Muscle layer of duodenum (tissue), 2 donors: ENCODE data around the gene NDUFB10.
A peak's percentile ranks its signal among the peaks of the same experiment; 100 is the strongest.

Experiments used
- H3K27ac ChIP-seq: one replicate; pipeline ENCODE4 v1.7.0; 2013; ENCODE audit warnings: mild to moderate bottlenecking, low read length
- H3K27me3 ChIP-seq: one replicate; pipeline ENCODE4 v1.7.0; 2013; ENCODE audit warnings: low read depth, mild to moderate bottlenecking, control low read depth, low read length
- H3K36me3 ChIP-seq, 2 donors: one replicate each; pipeline ENCODE4 v1.7.0; 2013; ENCODE audit warnings: low read length in 2 of 2, control low read depth in 1 of 2, mild to moderate bottlenecking in 1 of 2; ENCODE audit not compliant: insufficient read depth in 2 of 2, control insufficient read depth in 1 of 2
- H3K4me1 ChIP-seq, 2 donors: one replicate each; pipeline ENCODE4 v1.7.0; 2013; ENCODE audit warnings: low read length in 2 of 2, mild to moderate bottlenecking in 2 of 2, control low read depth in 1 of 2, moderate library complexity in 1 of 2; ENCODE audit not compliant: insufficient read depth in 2 of 2, control insufficient read depth in 1 of 2
- H3K4me3 ChIP-seq, 2 donors: one replicate each; pipeline ENCODE4 v1.7.0; 2013; ENCODE audit warnings: low read length in 2 of 2, low read depth in 1 of 2, mild to moderate bottlenecking in 1 of 2
- H3K9me3 ChIP-seq, 2 donors: one replicate each; pipeline ENCODE4 v1.7.0; 2013; ENCODE audit warnings: low read length in 2 of 2, control low read depth in 1 of 2, mild to moderate bottlenecking in 1 of 2; ENCODE audit not compliant: control insufficient read depth in 1 of 2
- donor health status: healthy.

Gene NDUFB10

DNA sequence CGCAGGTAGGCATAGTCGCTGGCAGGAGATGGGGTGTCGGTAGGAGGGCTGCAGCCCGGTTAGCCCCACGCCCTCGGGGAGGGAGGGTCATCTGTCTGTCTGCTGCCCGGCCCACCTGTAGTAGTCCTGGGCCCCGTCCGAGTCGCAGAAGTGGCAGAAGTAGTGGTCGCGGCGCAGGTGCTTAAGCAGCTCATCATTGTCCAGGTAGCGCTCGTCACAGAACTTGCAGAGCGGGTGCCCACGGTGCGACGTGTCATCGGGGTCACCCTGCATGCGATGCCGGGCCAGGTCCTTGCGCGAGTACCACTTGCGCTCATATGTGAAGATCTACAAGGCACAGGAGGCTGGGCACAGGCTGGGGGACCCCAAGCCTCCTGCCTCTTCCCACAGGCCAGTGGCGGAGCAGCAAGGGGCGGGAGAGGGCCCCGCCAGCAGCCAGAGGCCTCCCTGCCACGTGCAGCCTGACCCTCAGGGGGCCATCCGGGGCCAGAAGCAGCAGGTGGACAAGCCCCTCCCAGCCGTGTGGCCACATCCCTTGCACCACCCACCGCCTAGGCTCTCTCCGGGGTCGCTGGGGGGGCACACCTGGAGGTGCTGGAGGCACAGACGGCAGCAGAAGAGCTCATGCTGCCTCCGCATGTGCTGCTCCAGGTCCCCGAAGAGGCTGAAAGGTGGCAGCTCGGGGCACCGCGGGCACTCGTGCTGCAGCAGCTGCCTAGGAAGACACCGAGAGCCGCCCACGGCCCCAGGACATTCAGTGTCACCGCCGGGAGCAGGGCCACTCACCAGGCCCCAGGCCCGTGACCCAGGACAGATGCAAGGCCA lies 43.3 kb downstream of the NDUFB10 start:
- peaks cover 10 to 49% of the 10 kb centered on the region in 2 donors for H3K4me1 ChIP-seq
- peaks cover 23 to 54% of the 10 kb centered on the region in 2 donors for H3K36me3 ChIP-seq
- no peak overlapping the region for H3K27ac ChIP-seq

GRCh38 chr16:2003231-2003826 lies 44.0 kb downstream of the NDUFB10 start:
- Histone ChIP-seq H3K9me3 (no peaks in the 10 kb centered on the region), H3K4me3 (no peak overlapping the region), H3K27me3 (no peaks in the 10 kb centered on the region), H3K36me3 (peaks cover 23 to 49% of the 10 kb centered on the region in 2 donors), H3K4me1 (peaks cover 17 to 52% of the 10 kb centered on the region in 2 donors), H3K27ac (no peak overlapping the region)

More for the DNA sequence above, 43.3 kb downstream of the NDUFB10 start:
- no peaks in the 10 kb centered on the region for H3K27me3 ChIP-seq
- no peaks in the 10 kb centered on the region for H3K9me3 ChIP-seq
- H3K4me3 ChIP-seq = no peak overlapping the region

GRCh38 chr16:2003827-2004641 lies 44.7 kb downstream of the NDUFB10 start:
- H3K9me3 ChIP-seq = no peaks in the 10 kb centered on the region
- peaks cover 23 to 44% of the 10 kb centered on the region in 2 donors for H3K36me3 ChIP-seq
- no peaks in the 10 kb centered on the region for H3K27me3 ChIP-seq
- H3K4me3 ChIP-seq = peak overlapping the region in 1 of 2 donors; percentile 7
- H3K4me1 ChIP-seq = peaks cover 21 to 59% of the 10 kb centered on the region in 2 donors
- no peak overlapping the region for H3K27ac ChIP-seq

- Histone ChIP-seq H3K9me3 (no peaks in the 10 kb centered on the region), H3K27me3 (no peaks in the 10 kb centered on the region), H3K27ac (no peak overlapping the region), H3K36me3 (peaks cover 19 to 35% of the 10 kb centered on the region in 2 donors), H3K4me3 (no peak overlapping the region), H3K4me1 (peaks cover 21 to 61% of the 10 kb centered on the region in 2 donors)
These were observed 45.6 kb downstream of the NDUFB10 start for GRCh38 chr16:2004795-2005517.

DNA sequence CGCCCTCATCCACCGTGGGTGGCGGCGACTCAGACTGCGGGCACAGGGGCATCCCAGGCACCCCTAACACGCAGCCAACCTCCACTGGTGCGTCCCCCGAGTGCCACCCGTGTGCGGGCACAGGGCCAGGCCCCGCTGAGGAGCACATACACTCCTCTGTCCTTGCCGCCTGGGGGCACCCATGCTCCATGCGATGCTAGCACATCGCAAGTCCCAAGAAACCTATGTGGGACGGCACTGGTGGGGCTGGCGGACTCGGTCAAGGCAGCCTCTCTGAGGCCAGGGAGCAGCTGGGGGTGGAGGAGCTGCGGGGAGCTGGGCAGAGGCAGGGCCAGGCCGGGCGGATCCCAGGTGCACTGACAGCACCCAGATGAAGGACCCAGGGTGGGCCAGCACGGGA lies 46.3 kb downstream of the NDUFB10 start:
- Histone ChIP-seq H3K27me3 (no peaks in the 10 kb centered on the region), H3K27ac (no peak overlapping the region), H3K9me3 (no peaks in the 10 kb centered on the region), H3K4me1 (peaks cover 27 to 67% of the 10 kb centered on the region in 2 donors), H3K4me3 (no peak overlapping the region), H3K36me3 (peaks cover 19 to 28% of the 10 kb centered on the region in 2 donors)

DNA sequence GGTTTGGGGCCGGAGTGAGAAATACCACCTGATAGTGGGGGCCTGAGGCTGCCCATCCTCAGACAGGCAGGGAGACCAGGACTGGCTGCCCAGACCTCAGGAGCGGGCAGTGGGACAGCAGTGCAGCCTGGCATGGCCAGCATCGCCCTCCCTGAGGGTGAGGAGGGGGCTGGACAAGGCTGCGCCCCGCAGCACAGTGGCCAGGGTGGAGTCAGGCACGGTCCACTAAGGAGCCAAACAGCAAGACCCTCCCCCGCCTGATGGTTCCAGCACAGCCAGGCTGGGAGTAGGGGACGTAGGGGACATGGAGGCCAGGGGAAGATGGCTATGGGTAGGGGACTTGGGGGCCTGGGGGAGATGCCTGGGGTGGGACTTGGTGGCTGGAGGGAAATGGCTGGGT lies 47.0 kb downstream of the NDUFB10 start:
- no peak overlapping the region for H3K27ac ChIP-seq

DNA sequence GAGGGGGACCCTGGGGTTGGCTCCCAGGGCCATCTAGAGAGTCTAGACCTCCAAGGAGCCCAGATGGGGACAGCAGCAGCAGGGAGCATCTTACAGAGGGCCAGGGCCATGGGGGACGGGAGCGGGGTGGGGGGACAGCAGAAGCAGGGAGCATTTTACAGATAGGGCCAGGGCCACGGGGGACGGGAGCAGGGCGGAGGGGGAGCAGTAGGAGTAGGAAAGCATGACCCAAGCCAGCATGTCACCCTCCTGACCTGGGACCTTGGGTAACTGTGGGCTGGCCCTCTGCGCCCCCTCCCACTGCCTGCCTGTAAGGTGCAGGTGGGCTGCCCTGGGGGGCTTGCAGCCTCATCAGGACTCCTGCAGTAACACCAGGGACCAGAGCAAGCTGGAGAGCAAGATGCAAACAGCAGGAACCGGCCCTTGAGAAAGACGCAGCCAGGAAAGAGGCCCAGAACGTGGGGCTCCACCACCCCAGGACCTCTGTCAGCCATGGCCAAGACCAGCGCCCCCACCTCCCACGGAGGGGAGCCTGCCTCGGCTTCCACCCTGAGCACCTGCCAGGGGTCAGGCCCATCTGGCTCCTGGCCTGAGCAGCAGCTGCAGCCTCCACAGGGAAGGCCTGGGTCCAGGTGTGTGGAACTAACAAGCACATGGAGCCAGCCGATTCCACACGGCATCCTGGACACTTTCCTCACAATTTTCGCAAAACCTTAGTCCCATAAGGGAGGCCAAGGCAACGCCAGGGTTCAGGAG lies 47.9 kb downstream of the NDUFB10 start:
- H3K27ac ChIP-seq = peak overlapping the region; percentile 81
- no peaks in the 10 kb centered on the region for H3K27me3 ChIP-seq
- H3K9me3 ChIP-seq = no peaks in the 10 kb centered on the region
- peaks cover 5 to 12% of the 10 kb centered on the region in 2 donors for H3K36me3 ChIP-seq
- peaks cover 27 to 68% of the 10 kb centered on the region in 2 donors for H3K4me1 ChIP-seq
- peak overlapping the region; percentile 19 to 87 for H3K4me3 ChIP-seq

More for the DNA sequence above, 47.0 kb downstream of the NDUFB10 start:
- H3K27me3 ChIP-seq = no peaks in the 10 kb centered on the region
- peaks cover 14 to 22% of the 10 kb centered on the region in 2 donors for H3K36me3 ChIP-seq
- no peaks in the 10 kb centered on the region for H3K9me3 ChIP-seq
- H3K4me3 ChIP-seq = no peak overlapping the region
- peaks cover 27 to 68% of the 10 kb centered on the region in 2 donors for H3K4me1 ChIP-seq

GRCh38 chr16:2008009-2008526 lies 48.7 kb downstream of the NDUFB10 start:
- H3K4me1 ChIP-seq = peaks cover 27 to 68% of the 10 kb centered on the region in 2 donors
- H3K36me3 ChIP-seq = peaks cover 0 to 4% of the 10 kb centered on the region in 2 donors
- peak overlapping the region; percentile 81 for H3K27ac ChIP-seq
- peak overlapping the region; percentile 80 to 87 for H3K4me3 ChIP-seq
- H3K9me3 ChIP-seq = no peaks in the 10 kb centered on the region
- no peaks in the 10 kb centered on the region for H3K27me3 ChIP-seq

DNA sequence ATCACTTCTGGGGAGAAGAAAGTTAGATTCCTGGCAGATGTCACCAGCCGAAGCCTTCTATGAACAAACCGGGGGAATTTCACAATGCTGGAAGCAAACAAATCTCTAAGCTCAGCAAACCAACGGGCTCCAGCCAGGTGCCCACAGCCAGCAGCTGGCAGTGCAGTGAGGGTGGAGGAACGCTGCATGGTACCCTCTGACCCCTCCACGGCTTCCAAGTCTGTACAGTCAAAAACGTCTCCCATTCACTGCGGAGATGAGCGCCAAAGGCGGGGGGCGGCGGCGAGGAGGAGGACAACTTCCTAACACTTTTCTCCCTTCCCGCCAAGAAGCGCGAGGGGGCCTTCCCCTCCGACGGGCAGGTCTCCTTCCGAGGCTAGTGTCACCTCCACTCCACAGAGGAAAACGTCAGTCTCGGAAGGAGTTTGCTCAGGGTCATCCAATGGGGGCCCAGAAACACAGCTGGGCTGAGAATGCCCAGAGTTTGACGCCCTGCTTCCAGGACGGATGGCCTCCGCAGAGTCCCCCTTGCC lies 49.4 kb downstream of the NDUFB10 start:
- H3K9me3 ChIP-seq = no peaks in the 10 kb centered on the region
- peak overlapping the region; percentile 80 to 87 for H3K4me3 ChIP-seq
- peaks cover 26 to 62% of the 10 kb centered on the region in 2 donors for H3K4me1 ChIP-seq
- peak overlapping the region; percentile 81 for H3K27ac ChIP-seq
- no peaks in the 10 kb centered on the region for H3K27me3 ChIP-seq
- H3K36me3 ChIP-seq = no peaks in the 10 kb centered on the region
